CD14-positive monocyte (primary cell): ENCODE results near the gene VSIG8. TPM values are rescaled to one million over a fixed set of nuclear protein-coding genes. Genes with fewer than 3 reads are reported as not detected.

Source experiments
- DNase-seq, 3 donors: peaks; one replicate each; pipeline ENCODE4 v3.0.0-alpha.2; 2011 to 2022
- H2AFZ ChIP-seq: 2 replicates; pipeline ENCODE4 v1.6.0; 2012; ENCODE audit warnings: mild to moderate bottlenecking, low read depth, low read length, inconsistent platforms; ENCODE audit not compliant: insufficient read depth, poor library complexity, severe bottlenecking
- H3K27ac ChIP-seq, 2 donors: 1 replicate in 1 of 2; 2 replicates in 1 of 2; pipeline ENCODE4 v1.5.1; 2012 to 2013; ENCODE audit warnings: low read length in 2 of 2, control low read depth in 1 of 2, inconsistent platforms in 1 of 2, low read depth in 1 of 2, mild to moderate bottlenecking in 1 of 2
- H3K27me3 ChIP-seq, 2 donors: one replicate each; pipeline versions ENCODE4 v1.6.0 to v1.6.1; 2011 to 2013; ENCODE audit warnings: low read length in 2 of 2; ENCODE audit not compliant: control insufficient read depth in 2 of 2, insufficient read depth in 2 of 2
- H3K36me3 ChIP-seq, 2 donors: replicated peaks in 1 of 2; 1 replicate in 1 of 2; 2 replicates in 1 of 2; pipeline versions ENCODE4 v1.5.1 to v1.6.1; 2012 to 2013; ENCODE audit warnings: low read length in 2 of 2, control low read depth in 1 of 2, inconsistent platforms in 1 of 2, mild to moderate bottlenecking in 1 of 2; ENCODE audit not compliant: insufficient read depth in 2 of 2, control insufficient read depth in 1 of 2
- H3K4me1 ChIP-seq, 2 donors: 1 replicate in 1 of 2; 2 replicates in 1 of 2; pipeline versions ENCODE4 v1.5.1 to v1.6.1; 2012 to 2013; ENCODE audit warnings: low read length in 2 of 2, control low read depth in 1 of 2, inconsistent platforms in 1 of 2, mild to moderate bottlenecking in 1 of 2, moderate library complexity in 1 of 2; ENCODE audit not compliant: insufficient read depth in 2 of 2, control insufficient read depth in 1 of 2
- H3K4me2 ChIP-seq: replicated peaks from 2 replicates; pipeline ENCODE3; 2012; ENCODE audit warnings: low read length, moderate library complexity, mild to moderate bottlenecking; ENCODE audit not compliant: poor library complexity, severe bottlenecking; ENCODE audit errors: extremely low read depth
- H3K4me3 ChIP-seq, 3 experiments: fragments of 200-600 bp in 1 of 3; sonication (generic) in 1 of 3; replicated peaks in 1 of 3; 1 replicate in 2 of 3; 2 replicates in 1 of 3; pipeline ENCODE4 v1.5.1; 2011 to 2013; ENCODE audit warnings: low read length in 3 of 3, mild to moderate bottlenecking in 3 of 3, control low read depth in 2 of 3, low read depth in 2 of 3, inconsistent platforms in 1 of 3, moderate library complexity in 1 of 3
- H3K79me2 ChIP-seq: 2 replicates; pipeline ENCODE4 v1.6.0; 2012; ENCODE audit warnings: mild to moderate bottlenecking, control low read depth, inconsistent platforms, low read length, moderate library complexity; ENCODE audit not compliant: insufficient read depth
- H3K9ac ChIP-seq: 2 replicates; pipeline ENCODE4 v1.6.0; 2017; ENCODE audit warnings: low read length, mild to moderate bottlenecking; ENCODE audit not compliant: insufficient read depth, poor library complexity, severe bottlenecking
- H3K9me3 ChIP-seq, 2 donors: replicated peaks in 1 of 2; 1 replicate in 1 of 2; 2 replicates in 1 of 2; pipeline versions ENCODE4 v1.5.1 to v1.6.1; 2012 to 2013; ENCODE audit warnings: low read length in 2 of 2, control low read depth in 1 of 2; ENCODE audit not compliant: control insufficient read depth in 1 of 2, insufficient read depth in 1 of 2
- H4K20me1 ChIP-seq: 2 replicates; pipeline ENCODE4 v1.6.0; 2012; ENCODE audit warnings: mild to moderate bottlenecking, low read length, control low read depth, moderate library complexity; ENCODE audit not compliant: insufficient read depth
- H3K27ac Mint-ChIP-seq, 7 donors: one replicate each; pipeline ENCODE4 v1.8.0; 2020; ENCODE audit warnings: mild to moderate bottlenecking in 7 of 7, mixed read lengths in 7 of 7, moderate library complexity in 6 of 7, inconsistent platforms in 2 of 7
- H3K27me3 Mint-ChIP-seq, 3 donors: one replicate each; pipeline ENCODE4 v1.8.0; 2021 to 2022; ENCODE audit warnings: low read depth in 3 of 3, mild to moderate bottlenecking in 3 of 3, mixed read lengths in 3 of 3, moderate library complexity in 3 of 3, inconsistent platforms in 1 of 3
- H3K36me3 Mint-ChIP-seq, 2 donors: one replicate each; pipeline ENCODE4 v1.8.0; 2020; ENCODE audit warnings: mixed read lengths in 2 of 2, inconsistent platforms in 1 of 2, mild to moderate bottlenecking in 1 of 2
- H3K4me1 Mint-ChIP-seq: one replicate; pipeline ENCODE4 v1.8.0; 2020; ENCODE audit warnings: mild to moderate bottlenecking, mixed read lengths
- H3K4me3 Mint-ChIP-seq, 2 donors: one replicate each; pipeline ENCODE4 v1.8.0; 2020; ENCODE audit warnings: mild to moderate bottlenecking in 2 of 2, mixed read lengths in 2 of 2, moderate library complexity in 1 of 2
- H3K9me3 Mint-ChIP-seq, 7 donors: one replicate each; pipeline ENCODE4 v1.8.0; 2020 to 2022; ENCODE audit warnings: mixed read lengths in 7 of 7, mild to moderate bottlenecking in 6 of 7, moderate library complexity in 6 of 7, inconsistent platforms in 2 of 7
- CTCF ChIP-seq: fragments of 200-600 bp; IDR thresholded peaks from one replicate; pipeline ENCODE4 v1.8.0; 2022; ENCODE audit warnings: antibody characterized with exemption, mild to moderate bottlenecking
- WGBS: methylation state at CpG from one replicate; pipeline ENCODE4 v1.1.5; 2013; ENCODE audit warnings: missing lambda C conversion rate; ENCODE audit not compliant: insufficient coverage; 5-methylcytosine and 5-hydroxymethylcytosine counted together
- intact Hi-C, 2 donors: fragments of 100-400 bp; cut with micrococcal nuclease; formaldehyde crosslinking; loops; one replicate each; pipeline versions ENCODE4 v1.15.0 to v1.15.1; 2023
- polyA plus RNA-seq, 3 donors: library from polyadenylated mRNA; depleted of rRNA in 1 of 3; unstranded in 2 of 3; stranded (reverse) in 1 of 3; fragments of 300-500 nt in 2 of 3; fragments of >200 nt in 1 of 3; fragmentation: Illumina TruSeq in 2 of 3; gene quantifications; 1 replicate in 2 of 3; 2 replicates in 1 of 3; pipeline ENCODE4 v1.2.3, GENCODE V29; 2012 to 2021

The VSIG8 gene
- polyA plus RNA-seq, 3 donors, result 0.04 TPM; not detected in 2

- Histone ChIP-seq H3K4me3 (no peak overlapping the region), H3K36me3 (no peaks in the 10 kb centered on the region), H3K27ac (no peak overlapping the region), H3K79me2 (no peaks in the 10 kb centered on the region), H3K9ac (no peak overlapping the region), H2AFZ (no peak overlapping the region), H3K27me3 (no peaks in the 10 kb centered on the region), H3K4me1 (no peaks in the 10 kb centered on the region), H3K9me3 (no peaks in the 10 kb centered on the region), H3K4me2 (no peak overlapping the region), H4K20me1 (no peaks in the 10 kb centered on the region)
- WGBS, result 91% methylated on average over 6 of the region's 11 CpGs
- intact Hi-C loops, result no loop called here
- Mint-ChIP-seq H3K4me1 (peaks cover 5% of the 10 kb centered on the region), H3K36me3 (peaks cover 0 to 2% of the 10 kb centered on the region in 2 donors), H3K4me3 (no peak overlapping the region), H3K27ac (no peak overlapping the region), H3K27me3 (peaks cover 3 to 6% (median 4%) of the 10 kb centered on the region in 3 donors), H3K9me3 (no peaks in the 10 kb centered on the region)
- no peak for TF ChIP-seq CTCF
- DNase-seq, result peak in 1 of 3 donors; percentile 35
These were observed 45.0 kb downstream of the VSIG8 start for GRCh38 chr1:159817276-159818041.

- no peaks in the 10 kb centered on the region for H3K79me2 ChIP-seq
- H3K4me1 Mint-ChIP-seq, result no peaks in the 10 kb centered on the region
- H4K20me1 ChIP-seq, result no peaks in the 10 kb centered on the region
- H3K36me3 ChIP-seq, result no peaks in the 10 kb centered on the region
- H3K4me1 ChIP-seq, result no peaks in the 10 kb centered on the region
- H3K9ac ChIP-seq, result no peak overlapping the region
- whole genome bisulfite sequencing, result 100% methylated on average over 2 of the region's 8 CpGs
- TF ChIP-seq CTCF, result no peak
- H3K4me3 ChIP-seq, result no peak overlapping the region
- no peak overlapping the region for H3K27ac ChIP-seq
- no peaks in the 10 kb centered on the region for H3K9me3 ChIP-seq
- H3K4me2 ChIP-seq, result no peak overlapping the region
- intact Hi-C loops, result no loop called here
- no peaks in the 10 kb centered on the region for H3K27me3 ChIP-seq
- H2AFZ ChIP-seq, result no peak overlapping the region
- H3K4me3 Mint-ChIP-seq, result no peak overlapping the region
- no peak overlapping the region for H3K27ac Mint-ChIP-seq
- no peak for DNase-seq
- H3K27me3 Mint-ChIP-seq, result peaks cover 3 to 5% (median 4%) of the 10 kb centered on the region in 3 donors
- H3K9me3 Mint-ChIP-seq, result no peaks in the 10 kb centered on the region
- no peaks in the 10 kb centered on the region for H3K36me3 Mint-ChIP-seq
These were observed 46.5 kb downstream of the VSIG8 start for GRCh38 chr1:159815926-159816325.
